Measurements from ENCODE around the gene AXL. TPM values are rescaled to one million over a fixed set of nuclear protein-coding genes. Genes with fewer than 3 reads are reported as not detected.
"Not testable (repeated sequence)": the region's sequence is repeated elsewhere in the genome, so short reads cannot be mapped to it uniquely, and the experiment has no call there.

Gene AXL
- polyA plus RNA-seq, 2 donors: 1.9 to 4.1 TPM

DNA sequence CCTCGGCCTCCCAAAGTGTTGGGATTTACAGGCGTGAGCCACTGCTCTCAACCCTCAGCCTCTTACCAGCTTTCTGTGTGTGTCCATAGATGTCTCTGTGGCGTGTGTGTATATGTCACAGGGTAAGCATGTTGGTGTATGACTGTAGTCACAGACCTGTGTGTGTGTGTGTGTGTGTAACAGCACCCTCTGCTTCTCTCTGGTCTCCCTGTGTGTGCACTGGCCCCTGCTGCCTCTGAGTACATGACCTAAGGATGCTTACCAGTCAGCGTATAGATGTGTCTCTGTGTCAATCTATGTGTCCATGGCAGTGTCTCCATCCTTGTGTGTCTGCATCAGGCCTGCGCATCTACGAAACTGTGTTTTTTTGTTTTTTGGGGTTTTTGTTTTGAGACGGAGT, 5.6 kb downstream of the AXL start:
- Histone ChIP-seq H3K9me3 (ENCODE audit: control insufficient read depth in 2 of 2, insufficient read depth in 1 of 2, low read depth in 1 of 2, low read length in 1 of 2) (no peaks in the 10 kb centered on the region), H3K4me3 (ENCODE audit: low read depth in 1 of 2, low read length in 2 of 2) (no peak overlapping the region), H3K27me3 (ENCODE audit: control insufficient read depth in 1 of 2, insufficient read depth in 2 of 2, low read length in 2 of 2) (no peaks in the 10 kb centered on the region), H3K36me3 (ENCODE audit: control insufficient read depth in 2 of 2, insufficient read depth in 2 of 2, low read length in 1 of 2) (peaks cover 0 to 3% of the 10 kb centered on the region in 2 donors), H3K27ac (ENCODE audit: low read depth in 2 of 2, low read length in 1 of 2) (peak overlapping the region in 1 of 2 donors; percentile 6), H3K4me1 (ENCODE audit: control insufficient read depth in 2 of 2, insufficient read depth in 2 of 2, low read length in 1 of 2) (peaks cover 3 to 13% of the 10 kb centered on the region in 2 donors)
- WGBS, 2 donors: 92% methylated on average over 7 of the region's 7 CpGs

DNA sequence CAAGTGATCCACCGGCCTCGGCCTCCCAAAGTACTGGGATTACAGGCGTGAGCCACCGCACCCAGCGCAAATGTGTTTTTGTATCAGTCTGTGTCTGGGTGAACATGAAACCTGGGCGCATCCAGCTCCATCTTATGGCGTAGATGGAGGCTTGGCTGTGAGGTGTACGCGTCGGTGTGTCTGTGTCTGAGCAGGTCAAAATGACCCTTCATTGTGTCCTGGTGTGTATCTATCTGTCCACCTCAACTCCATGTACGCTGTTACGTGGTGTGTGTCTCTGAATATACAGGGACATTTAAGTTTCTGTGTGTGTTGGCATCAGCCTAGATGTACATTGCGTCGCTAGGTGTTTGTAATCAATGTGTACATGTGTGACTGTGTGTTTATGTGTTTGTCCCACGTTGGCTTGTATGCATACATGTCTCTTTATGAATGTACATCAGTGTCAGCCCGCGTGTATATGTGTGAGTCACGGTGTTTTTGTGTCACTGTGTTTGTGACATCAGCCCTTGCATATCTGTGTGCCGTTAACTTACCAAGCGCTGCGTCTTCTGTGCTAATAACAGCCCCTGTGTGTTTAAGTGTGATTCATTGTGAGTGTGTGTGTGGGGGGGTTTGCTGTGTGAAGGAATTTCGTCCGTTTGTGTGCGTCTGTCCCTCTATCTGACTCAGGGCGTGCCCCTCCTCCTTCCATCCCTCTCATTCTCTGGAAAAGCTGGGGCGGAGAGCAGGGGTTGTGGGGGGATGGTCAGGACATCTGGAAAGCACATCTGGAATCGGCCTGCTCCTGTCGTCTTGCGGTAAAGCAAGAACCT, 6.4 kb downstream of the AXL start:
- Histone ChIP-seq H3K9me3 (ENCODE audit: control insufficient read depth in 2 of 2, insufficient read depth in 1 of 2, low read depth in 1 of 2, low read length in 1 of 2) (no peaks in the 10 kb centered on the region), H3K27me3 (ENCODE audit: control insufficient read depth in 1 of 2, insufficient read depth in 2 of 2, low read length in 2 of 2) (no peaks in the 10 kb centered on the region), H3K4me3 (ENCODE audit: low read depth in 1 of 2, low read length in 2 of 2) (peak overlapping the region; percentile 43 to 51), H3K36me3 (ENCODE audit: control insufficient read depth in 2 of 2, insufficient read depth in 2 of 2, low read length in 1 of 2) (peaks cover 0 to under 1% of the 10 kb centered on the region in 2 donors), H3K27ac (ENCODE audit: low read depth in 2 of 2, low read length in 1 of 2) (peak overlapping the region; percentile 80 to 81), H3K4me1 (ENCODE audit: control insufficient read depth in 2 of 2, insufficient read depth in 2 of 2, low read length in 1 of 2) (peaks cover under 1 to 13% of the 10 kb centered on the region in 2 donors)
- WGBS, 2 donors: 46 to 49% methylated on average over 29 of the region's 29 CpGs

DNA sequence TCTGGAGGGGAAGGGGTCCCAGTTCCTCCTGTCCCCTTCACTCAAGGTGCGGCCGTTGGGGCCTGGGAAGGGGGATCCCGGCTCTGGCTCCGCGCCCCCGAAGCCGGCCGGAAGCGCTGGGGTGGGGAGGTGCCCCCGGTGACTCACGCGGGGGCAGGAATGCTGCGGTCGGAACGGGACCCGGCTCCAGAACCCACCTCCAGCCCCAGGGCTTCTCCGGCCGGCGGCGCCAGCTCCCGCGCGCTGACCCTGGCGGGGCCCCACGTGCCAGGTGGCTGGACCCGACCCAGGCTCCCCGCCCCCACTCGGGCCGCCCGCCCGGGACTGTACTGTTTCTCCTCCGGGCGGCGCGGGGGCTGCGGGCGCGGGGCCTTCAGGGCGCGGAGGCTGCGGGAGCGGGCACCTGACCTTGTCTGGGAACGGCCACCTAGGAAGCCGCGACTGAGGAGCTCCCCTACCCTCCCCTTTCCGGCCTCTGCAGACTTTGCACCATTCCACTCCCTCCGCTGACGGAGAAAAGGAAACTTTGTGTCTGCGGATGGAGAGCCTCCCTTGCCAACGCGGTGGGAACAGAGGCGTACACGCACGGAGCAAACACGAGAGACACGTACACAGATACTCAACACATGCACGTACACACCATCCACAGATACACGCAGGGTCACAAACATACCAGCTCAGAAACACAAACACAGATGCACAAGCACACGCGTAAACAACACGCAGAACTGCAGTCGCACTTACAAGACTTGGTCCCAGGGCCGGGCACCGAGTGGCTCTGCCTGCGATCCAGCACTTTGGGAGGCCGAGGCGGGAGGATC, 7.2 kb downstream of the AXL start:
- H3K27me3 ChIP-seq (ENCODE audit: control insufficient read depth in 1 of 2, insufficient read depth in 2 of 2, low read length in 2 of 2): no peaks in the 10 kb centered on the region
- H3K9me3 ChIP-seq (ENCODE audit: control insufficient read depth in 2 of 2, insufficient read depth in 1 of 2, low read depth in 1 of 2, low read length in 1 of 2): no peaks in the 10 kb centered on the region
- WGBS, 2 donors: 4 to 6% methylated on average over 56 to 67 of the region's 67 CpGs
- H3K4me1 ChIP-seq (ENCODE audit: control insufficient read depth in 2 of 2, insufficient read depth in 2 of 2, low read length in 1 of 2): peaks cover 0 to 11% of the 10 kb centered on the region in 2 donors
- peak overlapping the region; percentile 43 to 51 for H3K4me3 ChIP-seq (ENCODE audit: low read depth in 1 of 2, low read length in 2 of 2)
- no peaks in the 10 kb centered on the region for H3K36me3 ChIP-seq (ENCODE audit: control insufficient read depth in 2 of 2, insufficient read depth in 2 of 2, low read length in 1 of 2)
- H3K27ac ChIP-seq (ENCODE audit: low read depth in 2 of 2, low read length in 1 of 2): peak overlapping the region; percentile 80 to 81

DNA sequence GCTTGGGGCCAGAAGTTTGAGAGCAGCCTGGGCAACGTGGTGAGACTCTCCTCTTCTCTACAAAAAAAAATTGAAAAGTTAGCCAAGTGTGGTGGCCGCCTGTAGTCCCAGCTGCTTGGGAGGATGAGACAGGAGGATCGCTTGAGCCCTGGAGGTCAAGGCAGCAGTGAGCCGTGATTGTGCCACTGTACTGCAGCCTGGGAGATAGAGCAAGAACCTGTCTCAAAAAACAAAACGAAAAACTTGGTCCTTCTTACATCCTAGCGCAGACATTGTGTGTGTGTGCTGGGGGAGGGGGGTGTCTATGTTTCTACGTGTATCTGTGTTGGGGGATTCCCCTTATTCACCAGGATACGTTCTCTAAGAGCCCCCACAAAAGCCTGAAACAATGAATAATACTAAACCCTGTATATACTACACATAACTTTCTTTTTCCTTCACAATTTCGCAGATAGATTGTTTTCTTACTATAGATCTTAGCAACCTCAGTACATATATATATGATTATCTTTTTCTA, 7.9 kb downstream of the AXL start:
- peaks cover 0 to 11% of the 10 kb centered on the region in 2 donors for H3K4me1 ChIP-seq (ENCODE audit: control insufficient read depth in 2 of 2, insufficient read depth in 2 of 2, low read length in 1 of 2)
- H3K27ac ChIP-seq (ENCODE audit: low read depth in 2 of 2, low read length in 1 of 2): peak overlapping the region; percentile 80 to 81
- 52 to 58% methylated on average over 9 of the region's 9 CpGs for WGBS, 2 donors

DNA sequence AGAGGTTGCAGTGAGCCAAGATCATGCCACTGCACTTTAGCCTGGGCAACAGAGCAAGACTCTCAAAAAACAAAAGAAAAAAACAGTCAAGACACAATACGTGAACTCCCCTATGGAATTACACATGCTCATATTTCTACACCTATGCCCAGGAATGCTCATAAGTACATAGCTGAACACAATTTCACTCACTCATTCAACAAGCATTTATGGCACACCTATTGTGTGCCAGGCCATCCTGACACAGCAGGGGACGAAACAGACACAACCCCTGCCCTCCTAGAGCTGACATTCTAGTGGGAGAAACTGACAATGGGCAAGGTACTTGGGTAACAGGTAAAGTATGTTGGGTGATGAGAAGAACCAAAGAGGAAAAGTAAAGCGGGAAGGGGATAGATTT, 9.5 kb downstream of the AXL start:
- Histone ChIP-seq H3K36me3 (ENCODE audit: control insufficient read depth in 2 of 2, insufficient read depth in 2 of 2, low read length in 1 of 2) (no peaks in the 10 kb centered on the region), H3K27me3 (ENCODE audit: control insufficient read depth in 1 of 2, insufficient read depth in 2 of 2, low read length in 2 of 2) (no peaks in the 10 kb centered on the region), H3K9me3 (ENCODE audit: control insufficient read depth in 2 of 2, insufficient read depth in 1 of 2, low read depth in 1 of 2, low read length in 1 of 2) (no peaks in the 10 kb centered on the region), H3K4me1 (ENCODE audit: control insufficient read depth in 2 of 2, insufficient read depth in 2 of 2, low read length in 1 of 2) (peaks cover 0 to 9% of the 10 kb centered on the region in 2 donors), H3K27ac (ENCODE audit: low read depth in 2 of 2, low read length in 1 of 2) (no peak overlapping the region), H3K4me3 (ENCODE audit: low read depth in 1 of 2, low read length in 2 of 2) (no peak overlapping the region)
- 79 to 81% methylated on average over 3 of the region's 3 CpGs for WGBS, 2 donors

More for the DNA sequence above, 7.9 kb downstream of the AXL start:
- Histone ChIP-seq H3K4me3 (ENCODE audit: low read depth in 1 of 2, low read length in 2 of 2) (peak overlapping the region; percentile 43 to 51), H3K27me3 (ENCODE audit: control insufficient read depth in 1 of 2, insufficient read depth in 2 of 2, low read length in 2 of 2) (no peaks in the 10 kb centered on the region), H3K36me3 (ENCODE audit: control insufficient read depth in 2 of 2, insufficient read depth in 2 of 2, low read length in 1 of 2) (no peaks in the 10 kb centered on the region), H3K9me3 (ENCODE audit: control insufficient read depth in 2 of 2, insufficient read depth in 1 of 2, low read depth in 1 of 2, low read length in 1 of 2) (no peaks in the 10 kb centered on the region)

DNA sequence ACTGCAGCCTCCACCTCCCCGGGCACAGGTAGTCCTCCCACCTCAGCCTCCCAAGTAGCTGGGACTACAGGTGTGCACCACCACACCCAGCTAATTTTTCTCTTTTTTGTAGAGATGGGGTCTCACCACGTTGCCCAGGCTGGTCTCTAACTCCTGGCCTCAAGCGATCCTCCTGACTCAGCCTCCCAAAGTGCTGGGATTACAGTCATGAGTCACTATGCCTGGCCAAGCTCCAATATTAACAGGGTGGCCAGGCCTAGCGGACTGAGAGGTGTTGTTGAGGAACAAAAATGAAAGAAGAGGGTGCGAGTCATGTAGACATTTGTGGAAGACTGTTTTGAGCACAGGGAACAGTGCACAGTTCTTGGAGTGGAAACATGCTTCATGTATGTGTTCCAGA, 10.3 kb downstream of the AXL start:
- not testable (repeated sequence) for H3K27me3 ChIP-seq (ENCODE audit: control insufficient read depth in 1 of 2, insufficient read depth in 2 of 2, low read length in 2 of 2); H3K9me3 ChIP-seq (ENCODE audit: control insufficient read depth in 2 of 2, insufficient read depth in 1 of 2, low read depth in 1 of 2, low read length in 1 of 2); H3K4me1 ChIP-seq (ENCODE audit: control insufficient read depth in 2 of 2, insufficient read depth in 2 of 2, low read length in 1 of 2); H3K27ac ChIP-seq (ENCODE audit: low read depth in 2 of 2, low read length in 1 of 2); H3K4me3 ChIP-seq (ENCODE audit: low read depth in 1 of 2, low read length in 2 of 2); H3K36me3 ChIP-seq (ENCODE audit: control insufficient read depth in 2 of 2, insufficient read depth in 2 of 2, low read length in 1 of 2)
- 76 to 77% methylated on average over 5 of the region's 5 CpGs for WGBS, 2 donors

DNA sequence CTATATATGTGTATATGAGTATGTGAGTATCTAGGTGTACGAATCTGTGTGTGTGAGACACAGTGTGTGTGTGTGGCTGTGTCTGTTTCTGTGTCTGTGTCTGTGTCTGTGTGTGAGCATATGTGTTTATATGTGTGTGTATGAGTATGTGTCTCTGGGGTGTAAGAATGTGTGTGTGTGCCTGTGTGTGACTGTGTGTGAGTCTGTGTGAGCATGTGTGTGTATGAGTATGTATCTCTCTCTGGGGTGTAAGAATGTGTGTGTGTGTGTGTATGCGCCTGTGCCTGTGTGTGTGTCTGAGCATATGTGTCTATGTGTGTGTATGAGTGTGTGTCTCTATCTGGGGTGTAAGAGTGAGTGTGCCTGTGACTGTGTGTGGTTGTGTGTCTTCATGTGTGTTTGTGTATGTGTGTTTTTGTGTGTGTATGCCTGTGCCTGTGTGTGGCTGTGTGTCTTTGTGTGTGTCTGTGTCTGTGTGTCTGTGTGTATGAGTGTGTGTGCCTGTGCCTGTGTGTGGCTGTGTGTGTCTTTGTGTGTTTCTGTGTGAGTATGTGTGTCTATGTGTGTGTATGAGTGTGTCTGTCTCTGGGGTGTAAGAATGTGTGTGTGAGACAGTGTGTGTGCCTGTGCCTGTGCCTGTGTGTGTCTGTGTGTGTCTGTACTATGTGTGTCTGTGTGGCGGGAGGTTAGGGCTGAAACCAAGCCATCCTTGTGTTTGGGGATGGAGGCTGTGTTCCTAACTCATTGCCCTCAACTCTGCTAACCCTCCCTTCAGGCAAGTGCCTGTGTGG, 11.2 kb downstream of the AXL start:
- Histone ChIP-seq H3K27ac (ENCODE audit: low read depth in 2 of 2, low read length in 1 of 2) (no peak overlapping the region), H3K4me3 (ENCODE audit: low read depth in 1 of 2, low read length in 2 of 2) (no peak overlapping the region), H3K9me3 (ENCODE audit: control insufficient read depth in 2 of 2, insufficient read depth in 1 of 2, low read depth in 1 of 2, low read length in 1 of 2) (no peaks in the 10 kb centered on the region), H3K4me1 (ENCODE audit: control insufficient read depth in 2 of 2, insufficient read depth in 2 of 2, low read length in 1 of 2) (peaks cover 0 to 7% of the 10 kb centered on the region in 2 donors), H3K36me3 (ENCODE audit: control insufficient read depth in 2 of 2, insufficient read depth in 2 of 2, low read length in 1 of 2) (no peaks in the 10 kb centered on the region), H3K27me3 (ENCODE audit: control insufficient read depth in 1 of 2, insufficient read depth in 2 of 2, low read length in 2 of 2) (no peaks in the 10 kb centered on the region)
- WGBS, 2 donors: 91 to 93% methylated on average over 3 of the region's 3 CpGs

DNA sequence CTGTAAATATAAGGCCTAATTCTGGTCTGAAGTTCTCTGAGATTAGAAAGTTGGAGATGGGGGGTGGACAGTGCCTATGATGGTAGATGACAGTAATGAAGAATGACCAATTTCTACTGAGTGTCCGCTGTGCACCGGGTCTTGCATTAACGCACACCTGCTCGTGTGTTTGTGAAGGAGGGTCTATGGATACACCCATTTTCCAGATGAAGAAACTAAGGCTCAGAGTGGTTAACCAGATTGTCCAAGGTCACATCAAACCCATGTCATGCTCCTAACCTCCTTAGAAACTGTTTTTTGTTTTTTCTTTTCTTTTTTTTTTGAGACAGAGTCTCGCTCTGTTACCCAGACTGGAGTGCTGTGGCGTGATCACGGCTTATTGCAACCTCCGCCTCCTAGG, 13.7 kb downstream of the AXL start:
- Histone ChIP-seq H3K9me3 (ENCODE audit: control insufficient read depth in 2 of 2, insufficient read depth in 1 of 2, low read depth in 1 of 2, low read length in 1 of 2) (no peaks in the 10 kb centered on the region), H3K4me3 (ENCODE audit: low read depth in 1 of 2, low read length in 2 of 2) (no peak overlapping the region), H3K27me3 (ENCODE audit: control insufficient read depth in 1 of 2, insufficient read depth in 2 of 2, low read length in 2 of 2) (no peaks in the 10 kb centered on the region), H3K27ac (ENCODE audit: low read depth in 2 of 2, low read length in 1 of 2) (no peak overlapping the region), H3K4me1 (ENCODE audit: control insufficient read depth in 2 of 2, insufficient read depth in 2 of 2, low read length in 1 of 2) (no peaks in the 10 kb centered on the region), H3K36me3 (ENCODE audit: control insufficient read depth in 2 of 2, insufficient read depth in 2 of 2, low read length in 1 of 2) (peaks cover 0 to under 1% of the 10 kb centered on the region in 2 donors)
- WGBS, 2 donors: 90 to 97% methylated on average over 8 of the region's 8 CpGs

DNA sequence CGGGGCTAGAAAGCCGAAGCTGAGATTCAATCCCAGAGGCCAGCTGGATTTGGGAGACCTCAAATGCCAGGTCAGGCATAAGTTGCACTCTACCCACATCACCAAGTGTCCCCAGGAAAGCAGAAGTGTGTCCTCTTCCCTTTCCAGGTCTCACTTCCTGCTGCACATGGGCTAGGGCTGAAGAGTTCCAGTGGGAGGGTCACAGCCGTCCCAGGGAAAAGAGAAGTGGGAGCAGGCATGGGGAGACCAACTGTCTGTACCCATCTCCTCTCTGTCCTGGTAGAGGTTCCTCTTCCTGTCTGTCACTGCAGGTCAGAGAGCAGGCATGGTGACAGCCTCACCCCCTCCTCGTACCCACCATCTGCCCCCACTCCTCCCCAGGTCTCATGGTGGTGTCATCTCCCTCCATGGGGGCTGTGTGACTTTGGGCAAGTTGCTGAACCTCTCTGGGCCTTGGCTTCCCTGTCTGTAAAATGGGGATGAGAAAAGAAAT, 14.8 kb downstream of the AXL start:
- H3K4me3 ChIP-seq (ENCODE audit: low read depth in 1 of 2, low read length in 2 of 2): no peak overlapping the region
- H3K27me3 ChIP-seq (ENCODE audit: control insufficient read depth in 1 of 2, insufficient read depth in 2 of 2, low read length in 2 of 2): no peaks in the 10 kb centered on the region
- H3K4me1 ChIP-seq (ENCODE audit: control insufficient read depth in 2 of 2, insufficient read depth in 2 of 2, low read length in 1 of 2): no peaks in the 10 kb centered on the region
- 65 to 67% methylated on average over 4 of the region's 4 CpGs for WGBS, 2 donors
- H3K36me3 ChIP-seq (ENCODE audit: control insufficient read depth in 2 of 2, insufficient read depth in 2 of 2, low read length in 1 of 2): peaks cover 0 to 5% of the 10 kb centered on the region in 2 donors
- no peaks in the 10 kb centered on the region for H3K9me3 ChIP-seq (ENCODE audit: control insufficient read depth in 2 of 2, insufficient read depth in 1 of 2, low read depth in 1 of 2, low read length in 1 of 2)
- H3K27ac ChIP-seq (ENCODE audit: low read depth in 2 of 2, low read length in 1 of 2): no peak overlapping the region

Data from esophagus (tissue), 2 donors.